ENCODE results near the gene SERPINA6. TPM values are rescaled to one million over a fixed set of nuclear protein-coding genes. Genes with fewer than 3 reads are reported as not detected.
A peak's percentile ranks its signal among the peaks of the same experiment; 100 is the strongest.
"Not testable (repeated sequence)": the region's sequence is repeated elsewhere in the genome, so short reads cannot be mapped to it uniquely, and the experiment has no call there.

The SERPINA6 gene
- total RNA-seq, 1 experiment from 2014 or later = 0.32 TPM

DNA sequence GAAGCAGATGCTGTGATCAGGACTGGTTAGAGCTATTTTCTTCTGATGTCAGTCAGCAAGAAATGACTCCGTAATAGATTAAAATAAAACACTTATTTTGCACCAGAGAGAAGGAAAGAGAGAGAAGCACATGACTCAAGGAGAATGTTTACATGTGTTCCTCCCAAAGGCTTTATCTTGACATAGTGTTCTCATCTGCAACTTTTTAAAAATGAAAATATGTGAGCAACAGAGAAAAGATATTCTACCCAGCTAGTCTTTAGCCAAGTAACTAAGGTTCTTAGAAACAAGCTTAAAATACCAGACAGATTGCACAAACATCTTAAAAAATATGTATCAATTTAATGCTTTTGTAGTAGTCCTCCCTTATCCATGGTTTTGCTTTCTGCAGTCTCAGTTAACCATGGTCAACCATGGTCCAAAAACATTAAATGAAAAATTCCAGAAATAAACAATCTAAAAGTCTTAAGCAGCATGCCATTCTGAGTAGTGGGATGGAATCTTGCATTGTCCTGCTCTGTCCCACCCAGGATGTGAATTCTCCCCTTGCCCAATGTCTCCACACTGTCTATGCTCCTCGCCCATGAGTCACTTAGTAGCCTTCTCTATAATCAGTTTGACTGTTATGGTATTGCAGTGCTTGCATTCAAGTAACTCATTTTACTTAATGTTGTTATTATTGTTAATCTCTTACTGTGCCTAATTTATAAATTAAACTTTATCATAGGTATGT is 40.0 kb downstream of the SERPINA6 start:
- Mint-ChIP-seq H3K4me3 (ENCODE audit: unreplicated experiment) (no peak overlapping the region), H3K4me1 (ENCODE audit: low read depth, unreplicated experiment) (no peaks in the 10 kb centered on the region), H3K9me3 (ENCODE audit: unreplicated experiment) (no peaks in the 10 kb centered on the region), H3K36me3 (ENCODE audit: insufficient read depth, unreplicated experiment) (no peaks in the 10 kb centered on the region), H3K27me3 (ENCODE audit: insufficient read depth, unreplicated experiment) (no peaks in the 10 kb centered on the region), H3K27ac (ENCODE audit: unreplicated experiment) (no peak overlapping the region)
- Histone ChIP-seq H3K4me3 (ENCODE audit: low read depth, low read length) (no peak overlapping the region), H3K27me3 (replicated peaks; ENCODE audit: control insufficient read depth, insufficient read depth, low read length) (no peaks in the 10 kb centered on the region), H3K4me1 (no peaks in the 10 kb centered on the region), H3K36me3 (ENCODE audit: control insufficient read depth, insufficient read depth, low read length) (peaks cover 1% of the 10 kb centered on the region; the same call in 1 of the 2 replicates), H3K9me3 (peaks cover 3% of the 10 kb centered on the region; the same call in 1 of the 2 replicates)
- DNase-seq = no peak
- intact Hi-C loops (cut with micrococcal nuclease; ENCODE audit: unreplicated experiment) = no loop called here
- ChIA-PET CTCF (no interaction called here), POLR2A (no interaction called here)
- no TSS peak for BruUV-seq (replicated peaks)
- TF ChIP-seq, protein P1, sequence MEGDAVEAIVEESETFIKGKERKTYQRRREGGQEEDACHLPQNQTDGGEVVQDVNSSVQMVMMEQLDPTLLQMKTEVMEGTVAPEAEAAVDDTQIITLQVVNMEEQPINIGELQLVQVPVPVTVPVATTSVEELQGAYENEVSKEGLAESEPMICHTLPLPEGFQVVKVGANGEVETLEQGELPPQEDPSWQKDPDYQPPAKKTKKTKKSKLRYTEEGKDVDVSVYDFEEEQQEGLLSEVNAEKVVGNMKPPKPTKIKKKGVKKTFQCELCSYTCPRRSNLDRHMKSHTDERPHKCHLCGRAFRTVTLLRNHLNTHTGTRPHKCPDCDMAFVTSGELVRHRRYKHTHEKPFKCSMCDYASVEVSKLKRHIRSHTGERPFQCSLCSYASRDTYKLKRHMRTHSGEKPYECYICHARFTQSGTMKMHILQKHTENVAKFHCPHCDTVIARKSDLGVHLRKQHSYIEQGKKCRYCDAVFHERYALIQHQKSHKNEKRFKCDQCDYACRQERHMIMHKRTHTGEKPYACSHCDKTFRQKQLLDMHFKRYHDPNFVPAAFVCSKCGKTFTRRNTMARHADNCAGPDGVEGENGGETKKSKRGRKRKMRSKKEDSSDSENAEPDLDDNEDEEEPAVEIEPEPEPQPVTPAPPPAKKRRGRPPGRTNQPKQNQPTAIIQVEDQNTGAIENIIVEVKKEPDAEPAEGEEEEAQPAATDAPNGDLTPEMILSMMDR (IDR thresholded peaks at IDR 0.05; ENCODE audit: insufficient read depth in 1 of 2, low read depth in 1 of 2, low read length in 1 of 2, severe bottlenecking in 1 of 2, unreplicated experiment in 1 of 2) = no peak

DNA sequence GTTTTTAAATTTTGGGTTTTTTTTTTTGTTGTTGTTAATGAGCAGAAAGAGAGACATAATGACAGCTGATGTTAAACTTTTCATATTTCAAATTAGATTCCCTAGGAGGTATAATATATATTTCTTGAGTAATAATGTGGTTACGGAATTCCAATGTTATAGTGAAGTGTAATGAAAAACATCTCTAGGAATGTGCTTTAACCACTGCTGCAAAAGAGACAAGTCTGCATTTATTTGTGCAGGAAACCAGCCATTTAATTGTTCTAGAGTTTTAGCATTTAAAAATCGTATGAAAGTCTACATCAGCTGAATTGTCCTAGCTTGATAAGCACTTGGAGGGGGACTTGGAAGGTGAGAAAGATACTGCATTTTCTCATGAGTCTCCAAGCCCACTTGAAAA is 44.4 kb downstream of the SERPINA6 start:
- ChIA-PET CTCF (no interaction called here), POLR2A (no interaction called here)
- no peaks in the 10 kb centered on the region for H3K36me3 ChIP-seq (ENCODE audit: control insufficient read depth, insufficient read depth, low read length)
- no TSS peak for BruUV-seq (replicated peaks)
- Mint-ChIP-seq H3K36me3 (ENCODE audit: insufficient read depth, unreplicated experiment) (no peaks in the 10 kb centered on the region), H3K27me3 (ENCODE audit: insufficient read depth, unreplicated experiment) (no peaks in the 10 kb centered on the region), H3K4me1 (ENCODE audit: low read depth, unreplicated experiment) (no peaks in the 10 kb centered on the region), H3K4me3 (ENCODE audit: unreplicated experiment) (no peak overlapping the region), H3K27ac (ENCODE audit: unreplicated experiment) (no peak overlapping the region), H3K9me3 (ENCODE audit: unreplicated experiment) (no peaks in the 10 kb centered on the region)
- no peak overlapping the region for H3K4me3 ChIP-seq (ENCODE audit: low read depth, low read length)
- TF ChIP-seq, protein P1 (IDR thresholded peaks at IDR 0.05; ENCODE audit: insufficient read depth in 1 of 2, low read depth in 1 of 2, low read length in 1 of 2, severe bottlenecking in 1 of 2, unreplicated experiment in 1 of 2) = no peak
- H3K27me3 ChIP-seq (replicated peaks; ENCODE audit: control insufficient read depth, insufficient read depth, low read length) = no peaks in the 10 kb centered on the region
- peaks cover 3% of the 10 kb centered on the region; the same call in 1 of the 2 replicates for H3K9me3 ChIP-seq
- no peak for DNase-seq
- no peaks in the 10 kb centered on the region for H3K4me1 ChIP-seq
- intact Hi-C loops (cut with micrococcal nuclease; ENCODE audit: unreplicated experiment) = no loop called here

DNA sequence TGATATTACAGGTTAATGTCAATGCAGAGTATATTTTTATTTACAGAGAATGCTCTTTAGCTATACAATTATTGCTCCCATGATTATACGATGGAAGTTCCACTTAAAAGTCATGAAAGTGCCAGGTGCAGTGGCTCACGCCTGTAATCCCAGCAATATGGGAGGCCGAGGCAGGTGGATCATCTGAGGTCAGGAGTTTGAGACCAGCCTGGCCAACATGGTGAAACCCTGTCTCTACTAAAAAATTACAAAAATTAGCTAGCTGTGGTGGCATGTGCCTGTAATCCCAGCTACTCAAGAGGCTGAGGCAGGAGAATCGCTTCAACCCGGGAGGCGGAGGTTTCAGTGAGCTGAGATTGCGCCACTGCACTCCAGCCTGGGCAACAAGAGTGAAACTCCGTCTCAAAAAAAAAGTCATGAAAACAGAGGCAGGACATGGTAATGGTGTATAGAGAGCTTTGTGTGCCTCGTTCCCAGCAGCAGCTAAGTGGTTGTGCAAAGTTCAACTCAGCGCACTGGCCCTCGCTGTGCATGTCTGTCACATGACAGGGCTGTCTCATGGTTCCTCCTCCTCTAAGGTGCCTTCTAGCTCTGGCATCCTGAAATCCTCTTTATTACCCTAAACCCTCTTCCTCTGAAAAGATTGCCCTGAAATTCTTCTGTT is 46.1 kb downstream of the SERPINA6 start:
- H3K4me3 ChIP-seq (ENCODE audit: low read depth, low read length); H3K36me3 ChIP-seq (ENCODE audit: control insufficient read depth, insufficient read depth, low read length); H3K9me3 Mint-ChIP-seq (ENCODE audit: unreplicated experiment); H3K9me3 ChIP-seq; BruUV-seq (replicated peaks); H3K27me3 ChIP-seq (replicated peaks; ENCODE audit: control insufficient read depth, insufficient read depth, low read length); H3K27me3 Mint-ChIP-seq (ENCODE audit: insufficient read depth, unreplicated experiment); H3K27ac Mint-ChIP-seq (ENCODE audit: unreplicated experiment); H3K4me1 Mint-ChIP-seq (ENCODE audit: low read depth, unreplicated experiment); POLR2A ChIA-PET; CTCF ChIA-PET; intact Hi-C loops (cut with micrococcal nuclease; ENCODE audit: unreplicated experiment); H3K4me1 ChIP-seq; H3K4me3 Mint-ChIP-seq (ENCODE audit: unreplicated experiment); H3K36me3 Mint-ChIP-seq (ENCODE audit: insufficient read depth, unreplicated experiment): not testable (repeated sequence)
- DNase-seq = peak; percentile 15 to 52

Data from Caco-2 (cell line).